ENCODE measurements around the gene ZBTB24. TPM values are rescaled to one million over a fixed set of nuclear protein-coding genes. Genes with fewer than 3 reads are reported as not detected.

Gene ZBTB24
- total RNA-seq, 2 donors from 2014 or later, result 3.7 to 4.5 TPM

DNA sequence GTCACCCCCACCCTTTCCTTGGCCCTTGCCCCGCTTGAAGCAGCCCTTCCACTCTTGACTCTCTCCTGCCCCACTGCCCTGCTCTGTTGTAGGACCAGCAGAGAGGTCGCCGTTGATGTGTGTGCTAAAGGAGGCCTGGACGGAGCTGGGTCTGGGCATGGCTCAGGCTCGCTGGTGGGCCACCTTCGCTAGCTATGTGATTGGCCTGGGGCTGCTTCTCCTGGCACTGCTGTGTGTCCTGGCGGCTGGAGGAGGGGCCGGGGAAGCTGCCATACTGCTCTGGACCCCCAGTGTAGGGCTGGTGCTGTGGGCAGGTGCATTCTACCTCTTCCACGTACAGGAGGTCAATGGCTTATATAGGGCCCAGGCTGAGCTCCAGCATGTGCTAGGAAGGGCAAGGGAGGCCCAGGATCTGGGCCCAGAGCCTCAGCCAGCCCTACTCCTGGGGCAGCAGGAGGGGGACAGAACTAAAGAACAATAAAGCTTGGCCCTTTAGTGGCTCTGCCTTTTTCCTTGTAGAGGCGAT, 39.5 kb downstream of the ZBTB24 start:
- Histone ChIP-seq H3K9me3 (no peaks in the 10 kb centered on the region), H3K4me1 (peaks cover 0 to 20% of the 10 kb centered on the region in 2 donors), H3K27me3 (no peaks in the 10 kb centered on the region), H3K36me3 (peaks cover 5% of the 10 kb centered on the region), H3K4me3 (no peak overlapping the region), H3K27ac (no peak overlapping the region)
- DNase-seq (ENCODE audit: low spot score), result no peak
- TF ChIP-seq, protein P1, sequence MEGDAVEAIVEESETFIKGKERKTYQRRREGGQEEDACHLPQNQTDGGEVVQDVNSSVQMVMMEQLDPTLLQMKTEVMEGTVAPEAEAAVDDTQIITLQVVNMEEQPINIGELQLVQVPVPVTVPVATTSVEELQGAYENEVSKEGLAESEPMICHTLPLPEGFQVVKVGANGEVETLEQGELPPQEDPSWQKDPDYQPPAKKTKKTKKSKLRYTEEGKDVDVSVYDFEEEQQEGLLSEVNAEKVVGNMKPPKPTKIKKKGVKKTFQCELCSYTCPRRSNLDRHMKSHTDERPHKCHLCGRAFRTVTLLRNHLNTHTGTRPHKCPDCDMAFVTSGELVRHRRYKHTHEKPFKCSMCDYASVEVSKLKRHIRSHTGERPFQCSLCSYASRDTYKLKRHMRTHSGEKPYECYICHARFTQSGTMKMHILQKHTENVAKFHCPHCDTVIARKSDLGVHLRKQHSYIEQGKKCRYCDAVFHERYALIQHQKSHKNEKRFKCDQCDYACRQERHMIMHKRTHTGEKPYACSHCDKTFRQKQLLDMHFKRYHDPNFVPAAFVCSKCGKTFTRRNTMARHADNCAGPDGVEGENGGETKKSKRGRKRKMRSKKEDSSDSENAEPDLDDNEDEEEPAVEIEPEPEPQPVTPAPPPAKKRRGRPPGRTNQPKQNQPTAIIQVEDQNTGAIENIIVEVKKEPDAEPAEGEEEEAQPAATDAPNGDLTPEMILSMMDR (IDR thresholded peaks at IDR 0.05), result no peak

DNA sequence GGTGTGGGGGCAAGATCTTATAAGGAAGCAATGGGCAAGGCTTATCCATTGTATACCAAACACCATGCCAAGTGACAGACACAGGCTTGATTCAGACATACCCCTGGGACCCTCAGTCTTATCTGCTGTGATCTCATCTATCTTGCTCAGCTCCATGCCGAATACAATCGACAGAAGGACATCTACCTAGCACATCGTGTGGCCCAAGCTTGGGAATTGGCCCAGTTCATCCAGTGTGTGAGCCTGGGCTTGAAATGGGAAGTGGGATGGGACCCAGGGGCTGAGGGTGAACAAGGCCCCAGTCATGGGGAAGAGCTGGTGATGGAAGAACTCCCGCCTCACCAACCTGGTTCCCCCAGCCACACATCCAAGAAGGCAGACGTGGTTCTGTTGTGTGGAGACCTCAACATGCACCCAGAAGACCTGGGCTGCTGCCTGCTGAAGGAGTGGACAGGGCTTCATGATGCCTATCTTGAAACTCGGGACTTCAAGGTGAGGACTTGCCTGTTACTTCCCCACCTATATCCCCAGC, 40.6 kb downstream of the ZBTB24 start:
- Histone ChIP-seq H3K4me3 (no peak overlapping the region), H3K9me3 (no peaks in the 10 kb centered on the region), H3K36me3 (peaks cover 5% of the 10 kb centered on the region), H3K27me3 (no peaks in the 10 kb centered on the region), H3K4me1 (peaks cover 0 to 20% of the 10 kb centered on the region in 2 donors), H3K27ac (no peak overlapping the region)
- TF ChIP-seq, protein P1 (IDR thresholded peaks at IDR 0.05), result no peak
- DNase-seq (ENCODE audit: low spot score), result no peak

DNA sequence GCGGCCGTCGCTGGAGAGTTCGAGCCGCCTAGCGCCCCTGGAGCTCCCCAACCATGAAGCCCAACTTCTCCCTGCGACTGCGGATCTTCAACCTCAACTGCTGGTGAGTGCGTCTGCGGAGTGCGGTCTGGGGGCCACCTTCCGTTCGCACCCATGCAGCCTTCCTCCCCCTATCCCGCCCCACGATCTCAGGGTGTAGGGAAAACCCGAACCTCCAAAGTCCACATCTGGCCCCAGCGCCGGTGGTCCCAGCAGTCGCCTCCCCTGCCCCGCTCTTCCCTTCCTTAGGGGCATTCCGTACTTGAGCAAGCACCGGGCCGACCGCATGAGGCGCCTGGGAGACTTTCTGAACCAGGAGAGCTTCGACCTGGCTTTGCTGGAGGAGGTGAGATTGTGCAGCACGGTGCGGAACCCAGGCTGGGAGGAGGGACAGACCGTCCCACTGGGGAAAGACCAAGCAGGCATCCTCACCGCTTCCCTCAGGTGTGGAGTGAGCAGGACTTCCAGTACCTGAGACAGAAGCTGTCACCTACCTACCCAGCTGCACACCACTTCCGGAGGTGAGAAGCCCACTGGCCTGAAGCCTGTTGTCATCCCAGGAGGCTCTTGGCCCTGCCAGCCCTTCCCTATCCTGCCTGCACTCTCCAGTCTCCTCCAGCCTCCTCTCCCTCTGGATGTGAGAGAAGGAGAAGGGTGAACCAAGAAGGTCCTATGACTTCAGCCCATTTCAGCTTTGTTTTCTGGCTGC, 41.8 kb downstream of the ZBTB24 start:
- Histone ChIP-seq H3K27me3 (no peaks in the 10 kb centered on the region), H3K4me3 (peak overlapping the region; percentile 69 to 90), H3K36me3 (peaks cover 5% of the 10 kb centered on the region), H3K4me1 (peaks cover 0 to 20% of the 10 kb centered on the region in 2 donors), H3K27ac (peak overlapping the region; percentile 85 to 86), H3K9me3 (no peaks in the 10 kb centered on the region)
- DNase-seq (ENCODE audit: low spot score), result no peak
- TF ChIP-seq, protein P1 (IDR thresholded peaks at IDR 0.05), result no peak

DNA sequence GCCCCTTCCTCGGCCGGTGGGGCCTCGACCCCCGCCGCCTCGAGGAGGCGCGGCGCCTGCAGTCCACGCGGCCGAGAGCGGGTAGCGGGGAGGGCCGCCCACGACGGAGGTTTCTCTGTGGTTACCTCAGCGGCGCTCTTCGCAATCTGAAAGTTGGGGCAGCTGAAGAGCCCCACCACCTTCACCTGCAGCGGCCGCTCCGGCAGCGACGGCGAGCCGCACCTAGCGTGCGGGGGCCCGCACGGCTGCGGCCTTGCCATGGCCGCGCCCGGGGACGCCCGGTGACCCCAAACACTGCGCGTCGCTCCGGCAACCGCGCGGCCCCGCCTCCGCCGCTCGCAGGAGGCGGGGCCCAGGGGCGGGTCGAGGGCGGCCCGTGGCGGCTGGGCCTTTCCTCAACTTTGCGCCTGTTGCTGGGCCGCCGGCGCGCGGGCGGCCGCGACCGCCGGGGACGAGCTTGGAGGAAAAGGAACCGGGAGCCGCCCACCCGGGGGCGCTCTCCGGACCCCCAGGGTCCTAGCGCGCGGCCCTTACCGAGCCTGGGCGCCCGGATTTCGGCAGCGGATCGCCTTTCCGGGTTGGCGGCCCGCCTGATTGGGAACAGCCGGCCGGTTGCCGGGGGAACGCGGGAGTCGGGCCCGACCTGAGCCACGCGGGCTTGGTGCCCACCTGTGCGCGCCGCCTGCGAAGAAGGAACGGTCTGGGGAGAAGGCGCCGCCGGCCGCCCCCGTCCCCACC, 42.5 kb downstream of the ZBTB24 start, which contains the start of the genes PPIL6 and SMPD2:
TSS of gene PPIL6 (minus strand) at position 298 of the 738 bp plus-strand sequence. CDS start at position 260, 38 bp downstream.
TSS of gene SMPD2 (plus strand) at position 394 of the 738 bp plus-strand sequence. CDS start 398 bp downstream, outside the sequence.
- Histone ChIP-seq H3K27me3 (no peaks in the 10 kb centered on the region), H3K4me3 (peak within 1 kb of the TSS; percentile 69 to 90), H3K4me1 (peaks cover 0 to 20% of the 10 kb centered on the region in 2 donors), H3K36me3 (peaks cover 5% of the 10 kb centered on the region), H3K9me3 (no peaks in the 10 kb centered on the region), H3K27ac (peak within 1 kb of the TSS; percentile 85 to 86)
- TF ChIP-seq, protein P1 (IDR thresholded peaks at IDR 0.05), result peak; percentile 28 to 46
- peak; percentile 88 for DNase-seq (ENCODE audit: low spot score)

GRCh38 chr6:109436041-109436440, 47.0 kb downstream of the ZBTB24 start:
- no peak overlapping the region for H3K27ac ChIP-seq
- no peaks in the 10 kb centered on the region for H3K27me3 ChIP-seq
- H3K9me3 ChIP-seq, result no peaks in the 10 kb centered on the region
- no peaks in the 10 kb centered on the region for H3K36me3 ChIP-seq
- H3K4me1 ChIP-seq, result peaks cover 0 to 8% of the 10 kb centered on the region in 2 donors
- TF ChIP-seq, protein P1 (IDR thresholded peaks at IDR 0.05), result no peak
- no peak overlapping the region for H3K4me3 ChIP-seq
- DNase-seq (ENCODE audit: low spot score), result no peak
